Inferior parietal cortex (tissue), 1 donor: ENCODE measurements around the gene FAM163A.

Source experiments
- DNase-seq: peaks from one replicate; pipeline ENCODE4 v3.0.0-alpha.2; 2016; ENCODE audit errors: extremely low spot score

FAM163A gene

GRCh38 chr1:179750630-179751029, 7.5 kb downstream of the FAM163A start:
- DNase-seq, result no peak

GRCh38 chr1:179753061-179753460, 10.0 kb downstream of the FAM163A start:
- no peak for DNase-seq

GRCh38 chr1:179754041-179754624, 11.0 kb downstream of the FAM163A start:
- no peak for DNase-seq

GRCh38 chr1:179757933-179758332, 14.8 kb downstream of the FAM163A start:
- DNase-seq, result no peak

GRCh38 chr1:179760521-179760920, 17.4 kb downstream of the FAM163A start:
- no peak for DNase-seq

GRCh38 chr1:179761296-179761695, 18.2 kb downstream of the FAM163A start:
- DNase-seq, result no peak

GRCh38 chr1:179761846-179762640, 19.0 kb downstream of the FAM163A start:
- no peak for DNase-seq

GRCh38 chr1:179767177-179767581, 24.1 kb downstream of the FAM163A start:
- no peak for DNase-seq

- DNase-seq, result no peak
These were observed 24.9 kb downstream of the FAM163A start for GRCh38 chr1:179767996-179768395.

GRCh38 chr1:179770887-179771502, 27.9 kb downstream of the FAM163A start:
- no peak for DNase-seq

- DNase-seq, result no peak
These were observed 30.2 kb downstream of the FAM163A start for GRCh38 chr1:179773264-179773663.

GRCh38 chr1:179774000-179774399, 30.9 kb downstream of the FAM163A start:
- DNase-seq, result no peak

GRCh38 chr1:179774566-179774965, 31.5 kb downstream of the FAM163A start:
- no peak for DNase-seq

GRCh38 chr1:179775009-179775408, 31.9 kb downstream of the FAM163A start:
- DNase-seq, result no peak

- DNase-seq, result no peak
These were observed 33.7 kb downstream of the FAM163A start for GRCh38 chr1:179776831-179777230.

GRCh38 chr1:179777731-179778130, 34.6 kb downstream of the FAM163A start:
- no peak for DNase-seq

- DNase-seq, result no peak
These were observed 36.7 kb downstream of the FAM163A start for GRCh38 chr1:179779645-179780272.

GRCh38 chr1:179781962-179782361, 38.9 kb downstream of the FAM163A start:
- DNase-seq, result no peak

GRCh38 chr1:179785031-179785431, 41.9 kb downstream of the FAM163A start:
- DNase-seq, result no peak

GRCh38 chr1:179785728-179786127, 42.6 kb downstream of the FAM163A start:
- no peak for DNase-seq

GRCh38 chr1:179786815-179787685, 44.0 kb downstream of the FAM163A start:
- no peak for DNase-seq

GRCh38 chr1:179788259-179788658, 45.2 kb downstream of the FAM163A start:
- no peak for DNase-seq
